NCI-H2227 (cell line): ENCODE measurements around the gene ADAMTS6.
A peak's percentile ranks its signal among the peaks of the same experiment; 100 is the strongest.

Experiments used
- DNase-seq: peaks from one replicate; lab custom pipeline; 2025; ENCODE audit not compliant: unreplicated experiment; lab: John Stamatoyannopoulos, UW

Gene ADAMTS6

DNA sequence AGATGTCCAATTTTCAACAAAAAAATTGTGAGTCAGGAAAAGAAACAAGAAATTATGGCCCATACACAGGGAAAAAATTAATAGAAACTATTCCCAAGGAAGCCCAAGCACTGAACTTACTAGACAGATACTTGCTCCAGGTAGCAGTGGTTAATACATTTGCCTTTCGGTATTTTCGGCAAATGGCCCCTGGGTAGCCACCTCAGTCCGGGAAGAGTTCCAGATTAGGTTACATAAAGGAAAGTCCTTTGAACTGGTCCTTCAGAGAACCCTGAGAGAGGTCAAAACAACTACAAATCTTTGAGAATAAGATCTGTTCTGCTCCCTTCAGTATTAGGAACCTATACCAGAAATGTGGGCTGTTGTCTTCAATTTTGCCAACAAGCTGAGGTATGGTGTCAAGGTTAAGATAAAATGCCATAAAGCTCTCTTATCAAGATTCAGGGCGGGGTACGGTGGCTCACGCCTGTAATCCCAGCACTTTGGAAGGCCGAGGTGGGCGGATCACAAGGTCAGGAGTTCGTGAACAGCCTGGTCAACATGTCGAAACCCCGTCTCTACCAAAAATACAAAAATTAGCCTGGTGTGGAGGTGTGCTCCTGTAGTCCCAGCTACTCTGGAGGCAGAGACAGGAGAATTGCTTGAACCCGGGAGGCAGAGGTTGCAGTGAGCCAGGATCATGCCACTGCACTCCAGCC lies 369.6 kb downstream of the ADAMTS6 start:
- no peak for DNase-seq

DNA sequence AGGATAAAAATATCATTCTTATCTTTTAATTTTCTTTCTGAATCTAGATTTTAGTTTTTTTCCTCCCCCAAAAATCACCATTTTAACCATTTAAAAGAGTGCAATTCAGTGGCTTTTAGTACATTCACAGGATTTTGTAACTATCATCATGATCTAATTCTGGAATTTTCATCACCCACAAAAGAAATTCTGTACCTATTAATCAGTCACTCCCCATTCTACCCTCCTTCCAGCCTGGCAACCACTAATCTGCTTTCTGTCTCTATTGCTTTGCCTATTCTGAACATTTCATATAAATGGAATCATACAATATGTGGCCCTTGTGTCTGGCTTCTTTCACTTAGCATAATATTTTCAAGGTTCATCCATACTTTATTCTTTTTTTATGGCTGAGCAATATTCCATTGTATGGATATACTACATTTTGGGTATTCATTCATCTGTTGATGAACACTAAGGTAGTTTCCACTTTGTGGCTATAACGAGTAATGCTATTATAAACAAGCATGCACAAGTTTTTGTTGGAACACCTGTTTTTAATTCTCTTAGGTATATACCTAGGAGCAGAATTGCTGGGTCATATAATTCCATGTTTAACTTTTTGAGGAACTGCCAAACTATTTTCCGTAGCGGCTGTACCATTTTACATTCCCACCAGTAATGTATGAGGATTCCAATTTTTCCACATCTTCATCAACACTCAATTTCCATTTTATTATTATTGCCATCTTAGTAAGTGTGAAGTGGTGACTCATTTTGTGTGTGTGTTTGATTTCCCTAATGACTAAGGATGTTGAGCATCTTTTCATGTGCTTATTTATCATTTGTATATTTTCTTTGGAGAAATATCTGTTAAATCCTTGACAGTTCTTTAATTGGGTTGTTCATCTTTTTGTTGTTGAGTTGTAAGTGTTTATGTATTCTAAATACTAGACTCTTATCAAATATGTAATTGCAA lies 372.7 kb downstream of the ADAMTS6 start:
- no peak for DNase-seq

DNA sequence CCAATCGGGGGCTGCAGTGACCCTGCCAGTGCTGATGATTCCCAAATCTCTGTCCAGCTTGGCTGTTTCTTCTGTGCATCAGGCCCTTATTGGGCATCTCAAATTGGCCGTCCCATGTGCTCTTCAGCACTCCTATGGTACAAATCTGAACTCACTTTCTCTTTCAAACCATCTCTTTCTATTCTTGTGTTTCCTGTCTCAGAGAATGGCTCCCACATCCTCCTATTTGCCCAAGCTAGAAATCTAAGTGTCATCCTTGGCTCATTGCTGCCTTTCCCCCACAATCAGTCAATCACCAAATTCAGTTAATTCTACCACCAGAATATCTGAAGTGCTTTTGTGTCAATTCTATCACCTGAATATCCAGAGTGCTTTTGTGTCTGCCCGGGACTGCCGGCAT lies 376.4 kb downstream of the ADAMTS6 start:
- DNase-seq: no peak

DNA sequence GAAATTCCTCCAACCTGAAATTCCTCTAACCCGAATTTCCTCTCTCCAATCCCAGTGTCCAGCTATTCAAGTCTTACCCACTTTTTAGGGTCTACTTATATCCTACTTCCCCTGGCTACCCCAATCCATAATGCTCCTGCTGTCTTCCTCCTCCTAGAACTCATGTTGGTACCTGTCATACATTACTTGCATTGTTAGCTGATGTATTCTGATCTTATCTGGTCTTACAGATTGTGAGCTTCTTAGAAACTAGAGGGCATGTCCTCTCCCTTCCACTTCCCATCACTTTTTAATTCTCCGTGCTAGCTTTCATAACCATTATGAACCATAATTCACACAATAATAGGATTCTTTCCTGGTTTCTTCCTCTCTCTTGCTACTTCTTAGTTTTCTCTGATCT lies 376.9 kb downstream of the ADAMTS6 start:
- no peak for DNase-seq

DNA sequence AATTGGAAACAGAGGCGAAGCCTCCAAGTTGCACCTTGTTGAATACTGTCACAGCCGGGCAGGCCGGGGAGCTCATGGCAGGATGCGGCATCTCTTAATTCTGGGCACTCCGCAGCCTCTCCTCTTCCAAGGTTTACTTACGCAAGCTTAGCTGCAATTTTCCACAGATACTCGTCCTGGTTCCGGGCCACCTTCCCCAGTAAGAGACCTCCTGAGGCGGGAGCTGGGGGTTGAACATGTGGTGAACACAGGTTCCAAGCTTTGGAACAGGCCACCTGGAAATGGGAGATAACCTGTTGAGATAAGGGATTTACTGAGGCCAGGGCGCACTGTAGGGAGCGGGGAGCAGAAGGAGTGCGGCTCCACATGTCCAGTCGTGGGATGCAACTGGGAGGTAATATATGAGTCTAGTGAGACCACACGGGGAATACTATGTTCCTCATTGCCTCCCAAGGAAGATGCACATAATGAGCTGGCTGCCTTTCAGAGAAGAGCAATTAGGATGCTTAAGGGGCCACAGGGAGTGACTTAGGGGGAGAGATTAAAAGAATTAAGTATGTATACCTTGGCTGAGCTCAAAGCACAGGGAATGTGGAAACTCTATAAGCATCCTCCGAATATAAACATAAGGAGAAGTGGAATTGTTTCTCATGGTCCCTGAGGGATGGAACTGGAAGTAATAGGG lies 377.8 kb downstream of the ADAMTS6 start:
- DNase-seq: peak; percentile 37

DNA sequence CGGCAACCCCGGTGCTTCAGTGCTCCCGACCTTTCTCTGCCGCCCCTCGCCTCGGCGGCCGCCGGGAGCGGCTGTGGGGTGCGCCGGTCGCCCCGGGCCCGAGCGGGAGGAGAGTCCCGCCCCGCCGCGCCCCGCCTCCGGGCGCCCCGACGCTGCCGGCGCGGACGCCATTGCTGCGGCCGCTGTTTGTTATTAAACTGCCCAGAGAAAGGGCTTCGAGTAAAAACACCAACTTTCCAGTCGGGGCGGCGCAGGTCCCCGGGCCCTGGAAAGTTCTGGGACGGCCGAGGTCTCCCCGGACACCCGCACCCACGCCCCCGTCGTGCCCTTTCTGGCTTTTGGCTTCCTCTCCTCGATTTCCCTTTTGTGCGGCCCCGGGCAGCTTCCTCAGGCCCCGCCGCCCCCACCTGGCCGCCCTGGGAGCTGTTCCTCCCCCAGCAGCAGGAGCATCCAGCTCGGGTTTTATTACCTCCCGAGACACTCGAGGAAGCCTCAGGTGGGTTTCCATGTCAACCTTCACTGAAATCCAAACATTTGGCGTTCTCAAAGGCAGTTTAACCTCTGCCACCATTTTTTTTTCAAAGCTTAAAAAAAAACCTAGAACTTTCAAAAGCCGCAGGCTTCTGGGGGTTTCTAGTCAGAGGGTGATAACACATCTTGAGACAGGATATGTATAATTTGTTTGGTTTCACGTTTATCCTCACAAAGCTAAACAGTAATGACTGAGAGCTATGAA lies 378.6 kb downstream of the ADAMTS6 start:
- peak; percentile 89 for DNase-seq

DNA sequence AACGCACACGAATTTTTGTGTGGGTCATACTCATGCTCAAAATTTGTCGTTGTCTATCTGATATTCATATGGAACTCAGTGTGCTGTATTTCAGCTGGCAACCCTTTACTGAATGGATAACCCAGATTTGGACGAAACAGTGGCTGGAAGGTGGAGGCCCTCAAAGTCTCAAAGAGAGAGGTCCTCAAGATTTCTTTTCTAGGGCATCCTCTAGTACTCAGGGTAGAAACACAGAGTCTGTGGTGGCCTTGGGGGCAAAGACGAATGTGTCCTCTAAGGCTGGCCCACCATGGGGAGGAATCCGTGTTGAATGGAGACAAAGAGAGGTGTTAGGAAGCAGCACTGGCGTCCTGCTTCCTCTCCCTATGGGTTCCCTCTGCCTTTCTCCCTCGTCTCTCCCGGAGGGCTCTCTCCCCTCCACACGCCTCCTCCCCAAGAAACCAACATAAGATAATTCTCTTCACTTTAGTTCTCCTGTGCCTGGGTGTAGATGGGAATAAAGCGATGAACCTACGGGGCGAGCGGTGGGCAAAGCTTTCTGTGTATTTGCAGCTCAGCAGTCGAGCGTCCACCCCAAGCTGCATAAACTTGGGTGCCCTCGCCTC lies 379.2 kb downstream of the ADAMTS6 start:
- peak; percentile 50 for DNase-seq

DNA sequence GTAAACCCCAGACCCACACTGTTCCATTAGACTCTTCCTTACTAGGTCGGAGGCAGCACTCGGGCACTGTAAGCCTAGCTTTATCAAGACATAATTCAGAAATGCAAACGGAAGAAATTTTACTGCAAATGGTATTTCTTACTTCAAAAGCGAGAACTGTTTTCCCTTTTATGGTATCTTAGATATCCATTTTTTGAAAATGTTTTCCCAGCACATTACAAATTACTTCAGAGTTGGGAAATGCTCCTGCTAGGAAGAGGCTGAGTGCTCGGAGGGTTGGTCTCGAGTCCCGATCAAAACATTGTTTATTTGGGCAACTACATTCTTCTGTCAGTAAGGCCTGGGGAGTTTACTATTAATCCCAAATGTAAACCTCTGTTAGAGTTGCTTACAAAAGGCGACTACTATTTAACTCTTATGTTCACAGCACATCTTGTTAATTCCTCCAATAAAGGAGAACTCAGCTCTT lies 380.1 kb downstream of the ADAMTS6 start:
- no peak for DNase-seq

DNA sequence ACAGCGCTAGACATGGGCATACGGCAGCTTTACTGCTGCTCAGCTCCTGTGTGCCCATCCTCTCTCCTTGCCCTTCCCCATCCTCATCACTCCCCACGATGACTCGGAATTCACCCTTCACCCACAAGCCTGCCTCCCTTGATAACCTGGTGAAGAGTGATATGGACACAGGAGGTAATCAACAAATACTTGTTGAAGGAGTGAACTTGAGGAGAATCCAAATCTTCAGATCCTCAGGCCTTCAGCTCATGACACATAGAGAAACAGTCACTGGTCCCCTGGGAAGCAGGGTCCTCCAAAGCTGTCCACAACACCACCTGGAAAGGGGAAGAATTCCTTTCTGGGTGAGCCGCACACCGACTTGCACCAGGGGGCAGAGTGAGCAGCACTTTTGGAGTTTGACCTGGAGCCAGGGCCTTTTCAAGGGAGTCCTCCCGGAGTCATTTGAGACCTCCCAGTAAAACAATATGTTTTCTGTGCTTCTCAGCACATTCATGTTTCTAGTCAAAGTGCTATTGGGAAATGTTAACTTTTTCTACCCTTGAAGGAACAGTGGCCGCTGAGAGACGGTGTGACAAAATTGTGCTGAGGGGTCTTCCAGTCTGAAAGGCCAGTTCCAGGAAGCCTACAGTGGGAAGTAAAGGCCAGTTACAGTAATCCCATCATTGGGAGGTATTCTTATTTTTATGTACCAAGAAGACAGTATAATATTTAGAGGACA lies 380.6 kb downstream of the ADAMTS6 start:
- peak; percentile 33 for DNase-seq
